H1 (cell line): ENCODE results near the gene TMPRSS4. TPM values are rescaled to one million over a fixed set of nuclear protein-coding genes. Genes with fewer than 3 reads are reported as not detected.

Experiments
- CTCF ChIA-PET: fragments of 300-600 bp; sonication (Branson Sonifier 250); formaldehyde crosslinking; loops from one replicate; lab custom pipeline; 2021; ENCODE audit not compliant: partially characterized antibody; lab: Charles Lee
- POLR2A ChIA-PET: fragments of 300-600 bp; sonication (Branson Sonifier 250); formaldehyde crosslinking; loops from one replicate; lab custom pipeline; 2021; ENCODE audit warnings: inconsistent platforms; ENCODE audit not compliant: partially characterized antibody; lab: Charles Lee
- DNase-seq, 2 experiments: peaks; one replicate each; pipeline versions ENCODE4 v3.0.0 to v3.0.0-alpha.2; 2010 to 2022; ENCODE audit warnings: low spot score in 2 of 2, low read depth in 1 of 2, mixed read lengths in 1 of 2
- FAIRE-seq: peaks from 2 replicates; lab custom pipeline; 2011; peaks lifted over from hg19 to GRCh38; lab: Jason Lieb, UNC
- H2AFZ ChIP-seq: 2 replicates; pipeline ENCODE4 v1.8.1; 2012; ENCODE audit warnings: low read length, inconsistent platforms
- H2AK5ac ChIP-seq: 2 replicates; pipeline ENCODE4 v1.6.1; 2013; ENCODE audit warnings: low read depth, low read length
- H2BK120ac ChIP-seq: replicated peaks from 2 replicates; pipeline ENCODE3; 2013; ENCODE audit warnings: low read depth, low read length, inconsistent platforms
- H2BK12ac ChIP-seq: 2 replicates; pipeline ENCODE4 v1.6.1; 2013; ENCODE audit warnings: low read depth, low read length
- H2BK15ac ChIP-seq: 2 replicates; pipeline ENCODE4 v1.6.1; 2013; ENCODE audit warnings: low read length
- H2BK20ac ChIP-seq: 2 replicates; pipeline ENCODE4 v1.6.1; 2013; ENCODE audit warnings: low read length
- H2BK5ac ChIP-seq: 2 replicates; pipeline ENCODE4 v1.6.1; 2013; ENCODE audit warnings: low read depth, low read length
- H3K14ac ChIP-seq: 2 replicates; pipeline ENCODE4 v1.6.1; 2013; ENCODE audit warnings: inconsistent platforms; ENCODE audit not compliant: insufficient read length
- H3K18ac ChIP-seq: 2 replicates; pipeline ENCODE4 v1.6.1; 2013; ENCODE audit warnings: low read length; ENCODE audit errors: extremely low read depth
- H3K23ac ChIP-seq: 2 replicates; pipeline ENCODE4 v1.6.1; 2013; ENCODE audit warnings: inconsistent platforms; ENCODE audit not compliant: insufficient read length
- H3K23me2 ChIP-seq: 2 replicates; pipeline ENCODE4 v1.6.1; 2013; ENCODE audit warnings: low read depth, low read length
- H3K27ac ChIP-seq: 2 replicates; pipeline ENCODE4 v1.6.1; 2011; ENCODE audit warnings: low read depth, low read length, inconsistent platforms
- H3K27me3 ChIP-seq, 4 experiments: replicated peaks in 1 of 4; 1 replicate in 1 of 4; 2 replicates in 3 of 4; pipeline versions ENCODE4 v1.6.1 to v1.8.1; 2011 to 2013; ENCODE audit warnings: low read length in 3 of 4, mild to moderate bottlenecking in 3 of 4, inconsistent platforms in 2 of 4, mixed read lengths in 2 of 4, moderate library complexity in 1 of 4; ENCODE audit not compliant: control insufficient read depth in 3 of 4, insufficient read depth in 3 of 4; ENCODE audit errors: extremely low read depth in 1 of 4
- H3K36me3 ChIP-seq, 4 experiments: 2 replicates each; pipeline versions ENCODE4 v1.6.1 to v1.8.1; 2011 to 2013; ENCODE audit warnings: mild to moderate bottlenecking in 4 of 4, low read length in 3 of 4, moderate library complexity in 2 of 4, control low read depth in 1 of 4, inconsistent platforms in 1 of 4; ENCODE audit not compliant: insufficient read depth in 4 of 4, control insufficient read depth in 2 of 4
- H3K4ac ChIP-seq: replicated peaks from 2 replicates; pipeline ENCODE3; 2013; ENCODE audit warnings: low read length, low read depth, mixed read lengths, inconsistent platforms; ENCODE audit not compliant: insufficient read length
- H3K4me1 ChIP-seq, 4 experiments: replicated peaks in 1 of 4; 1 replicate in 1 of 4; 2 replicates in 3 of 4; pipeline versions ENCODE4 v1.6.1 to v1.8.1; 2011 to 2013; ENCODE audit warnings: low read length in 3 of 4, inconsistent platforms in 2 of 4, mixed read lengths in 1 of 4; ENCODE audit not compliant: insufficient read depth in 4 of 4, control insufficient read depth in 3 of 4
- H3K4me2 ChIP-seq, 2 experiments: 2 replicates each; pipeline versions ENCODE4 v1.6.1 to v1.8.1; 2011 to 2013; ENCODE audit warnings: low read depth in 2 of 2, low read length in 2 of 2, control low read depth in 1 of 2, inconsistent platforms in 1 of 2, mild to moderate bottlenecking in 1 of 2; ENCODE audit not compliant: insufficient read depth in 1 of 2
- H3K4me3 ChIP-seq, 4 experiments: fragments of 200-600, 300-600 bp in 1 of 4; sonication (generic), shearing (Covaris generic), sonication (Bioruptor Twin) in 1 of 4; 2 replicates each; pipeline versions ENCODE4 v1.5.1 to v1.8.1; 2011 to 2016; ENCODE audit warnings: low read length in 4 of 4, low read depth in 3 of 4, control low read depth in 2 of 4, inconsistent platforms in 2 of 4, mild to moderate bottlenecking in 2 of 4, mixed read lengths in 1 of 4, moderate library complexity in 1 of 4; ENCODE audit not compliant: insufficient read depth in 2 of 4; ENCODE audit errors: extremely low read depth in 1 of 4
- H3K56ac ChIP-seq: replicated peaks from 2 replicates; pipeline ENCODE3; 2013; ENCODE audit warnings: low read depth, mild to moderate bottlenecking, mixed read lengths, low read length, inconsistent platforms; ENCODE audit not compliant: insufficient read length
- H3K79me1 ChIP-seq: 2 replicates; pipeline ENCODE4 v1.6.1; 2013; ENCODE audit warnings: low read depth, low read length, control low read depth
- H3K79me2 ChIP-seq, 2 experiments: 2 replicates each; pipeline versions ENCODE4 v1.6.1 to v1.8.1; 2012 to 2013; ENCODE audit warnings: low read length in 2 of 2, mild to moderate bottlenecking in 2 of 2, inconsistent platforms in 1 of 2; ENCODE audit not compliant: insufficient read depth in 2 of 2, control insufficient read depth in 1 of 2
- H3K9ac ChIP-seq, 4 experiments: replicated peaks in 1 of 4; 1 replicate in 1 of 4; 2 replicates in 3 of 4; pipeline versions ENCODE4 v1.6.1 to v1.8.1; 2011 to 2013; ENCODE audit warnings: low read depth in 3 of 4, low read length in 3 of 4, control low read depth in 2 of 4, mild to moderate bottlenecking in 2 of 4, moderate library complexity in 2 of 4, inconsistent platforms in 1 of 4; ENCODE audit errors: extremely low read depth in 1 of 4
- H3K9me3 ChIP-seq, 2 experiments: 2 replicates each; pipeline versions ENCODE4 v1.6.1 to v1.8.1; 2012 to 2013; ENCODE audit warnings: mild to moderate bottlenecking in 2 of 2, moderate library complexity in 2 of 2, control low read depth in 1 of 2, inconsistent platforms in 1 of 2, low read depth in 1 of 2, low read length in 1 of 2, mixed read lengths in 1 of 2; ENCODE audit not compliant: insufficient read depth in 2 of 2
- H4K20me1 ChIP-seq, 2 experiments: replicated peaks in 1 of 2; 2 replicates each; pipeline versions ENCODE3 to v1.8.1; 2011 to 2013; ENCODE audit warnings: inconsistent platforms in 2 of 2, low read length in 2 of 2, mild to moderate bottlenecking in 1 of 2; ENCODE audit not compliant: insufficient read depth in 2 of 2, control insufficient read depth in 1 of 2
- H4K5ac ChIP-seq: 2 replicates; pipeline ENCODE4 v1.6.1; 2013; ENCODE audit warnings: low read length, low read depth, mixed read lengths, inconsistent platforms; ENCODE audit not compliant: insufficient read length
- H4K8ac ChIP-seq: 2 replicates; pipeline ENCODE4 v1.8.0; 2013; ENCODE audit warnings: mild to moderate bottlenecking, moderate library complexity, low read length, inconsistent platforms; ENCODE audit not compliant: insufficient read depth; ENCODE audit errors: extremely low read depth
- H4K91ac ChIP-seq: replicated peaks from 2 replicates; pipeline ENCODE3; 2013; ENCODE audit warnings: low read length, mixed read lengths, inconsistent platforms; ENCODE audit not compliant: insufficient read length
- CREB1 ChIP-seq: IDR thresholded peaks from 2 replicates; pipeline ENCODE4 v1.6.1; 2012; ENCODE audit warnings: inconsistent platforms
- FOSL1 ChIP-seq: IDR thresholded peaks from 2 replicates; pipeline ENCODE4 v1.6.1; 2011; ENCODE audit warnings: mild to moderate bottlenecking, low read depth, low read length, moderate library complexity; ENCODE audit not compliant: insufficient read depth
- POLR2A ChIP-seq, 2 experiments: IDR thresholded peaks; 1 replicate in 1 of 2; 2 replicates in 1 of 2; pipeline ENCODE4 v1.6.1; 2011; ENCODE audit warnings: low read depth in 2 of 2, low read length in 2 of 2, mild to moderate bottlenecking in 2 of 2; ENCODE audit errors: control extremely low read depth in 1 of 2
- POU5F1 ChIP-seq: IDR thresholded peaks from 2 replicates; pipeline ENCODE4 v1.6.1; 2011; ENCODE audit warnings: low read depth, mild to moderate bottlenecking, low read length, moderate library complexity
- SIX5 ChIP-seq: IDR thresholded peaks from 2 replicates; pipeline ENCODE4 v1.6.1; 2011; ENCODE audit warnings: mild to moderate bottlenecking, low read depth, low read length
- TCF12 ChIP-seq: IDR thresholded peaks from 2 replicates; pipeline ENCODE4 v1.6.1; 2011; ENCODE audit warnings: low read depth, mild to moderate bottlenecking, low read length
- TEAD4 ChIP-seq: IDR thresholded peaks from 2 replicates; pipeline ENCODE4 v1.6.1; 2012; ENCODE audit warnings: low read depth, low read length, inconsistent platforms, mixed read lengths
- YY1 ChIP-seq: IDR thresholded peaks from 2 replicates; pipeline ENCODE4 v1.6.1; 2011; ENCODE audit warnings: low read depth, mild to moderate bottlenecking, low read length
- ZNF274 ChIP-seq: IDR thresholded peaks from 2 replicates; pipeline ENCODE4 v1.7.0; 2012; ENCODE audit warnings: low read length, borderline replicate concordance; ENCODE audit errors: extremely low read depth
- WGBS, 2 experiments: shearing (Covaris generic) in 1 of 2; methylation state at CpG; one replicate each; pipeline versions ENCODE4 v1.1.6 to v1.1.7; 2013 to 2015; ENCODE audit warnings: low lambda C conversion rate in 2 of 2, mixed read lengths in 2 of 2, inconsistent platforms in 1 of 2, low coverage in 1 of 2, missing lambda C conversion rate in 1 of 2; ENCODE audit not compliant: insufficient replicate concordance in 2 of 2, insufficient coverage in 1 of 2, insufficient read length in 1 of 2; ENCODE audit errors: extremely low coverage in 1 of 2, missing lambda C conversion rate in 1 of 2; 5-methylcytosine and 5-hydroxymethylcytosine counted together
- polyA plus RNA-seq, 7 experiments: library from polyadenylated mRNA; depleted of rRNA in 3 of 7; stranded (reverse) in 5 of 7; unstranded in 2 of 7; fragments of >200 nt in 5 of 7; fragments of 200-250 nt in 2 of 7; gene quantifications; 1 replicate in 5 of 7; 2 replicates in 1 of 7; 4 replicates in 1 of 7; pipeline versions ENCODE4 v1.2.1 to v1.2.3, GENCODE V29; 2011 to 2013; ENCODE audit warnings: missing spikeins in 2 of 7, mixed read lengths in 2 of 7
- total RNA-seq: library from RNA; stranded (reverse); fragmentation: NEBNext Ultra II Directional; extraction: Animal tissue kit (Norgen Biotek cat#: 25700); gene quantifications from 2 replicates; pipeline ENCODE4 v1.2.1, GENCODE V29; 2021
- TF ChIP-seq, protein P1 (sequence below): IDR thresholded peaks from 2 replicates; pipeline ENCODE4 v1.6.1; 2012; ENCODE audit warnings: low read length, inconsistent platforms
- TF ChIP-seq, protein P2 (sequence below): IDR thresholded peaks from 2 replicates; pipeline ENCODE4 v1.6.1; 2011; ENCODE audit warnings: low read length, improper control_type of control experiment

Gene TMPRSS4
- total and polyA plus RNA-seq, 2 of the 8 experiments (the other 6 are each of a cell fraction or from before 2014, with no cell fraction given): 0.11 to 0.58 TPM

GRCh38 chr11:118148240-118148639, 71.4 kb downstream of the TMPRSS4 start:
- no peak overlapping the region for H3K9ac ChIP-seq
- no peak overlapping the region; the same call in 1 of the 2 replicates for H3K18ac ChIP-seq
- no peak overlapping the region for H2BK20ac ChIP-seq
- DNase-seq: no peak
- H3K14ac ChIP-seq: no peak overlapping the region
- no peak overlapping the region for H4K8ac ChIP-seq
- ChIA-PET CTCF (interaction anchor here (1.3 to 12.7 kb wide), 4 partner anchors 9 to 330 kb away, joined by 3 to 245 read pairs (median 8); no protein-coding TSS in a partner anchor), POLR2A (interaction anchor here (1.1 to 1.2 kb wide), 2 partner anchors 9 to 22 kb away, joined by 3 to 7 read pairs; no protein-coding TSS in a partner anchor)
- no peak overlapping the region for H3K4me3 ChIP-seq
- H2BK12ac ChIP-seq: no peak overlapping the region
- no peak overlapping the region for H3K23ac ChIP-seq
- H3K36me3 ChIP-seq: no peaks in the 10 kb centered on the region
- H3K4me2 ChIP-seq: no peak overlapping the region
- no peak overlapping the region for H3K27ac ChIP-seq
- H3K56ac ChIP-seq: no peak overlapping the region
- H3K23me2 ChIP-seq: peaks cover 12% of the 10 kb centered on the region
- WGBS, 2 experiments: 76% methylated on average over 8 of the region's 8 CpGs; no CpG with 5 or more reads in 1 of the 2 experiments
- no peak overlapping the region for H2BK120ac ChIP-seq
- no peak overlapping the region for H2AFZ ChIP-seq
- no peak overlapping the region for H4K91ac ChIP-seq
- H3K27me3 ChIP-seq: peaks cover 10 to 56% (median 40%) of the 10 kb centered on the region in 4 experiments
- peak overlapping the region; percentile 81; the same call in 1 of the 2 replicates for H2BK15ac ChIP-seq
- no peak overlapping the region for H4K5ac ChIP-seq
- no peak for FAIRE-seq
- H3K79me2 ChIP-seq: no peaks in the 10 kb centered on the region
- H3K9me3 ChIP-seq: no peaks in the 10 kb centered on the region
- H3K4me1 ChIP-seq: peaks cover 0 to 31% (median 15%) of the 10 kb centered on the region in 4 experiments; a peak in 6 of 7 replicates
- H4K20me1 ChIP-seq: peaks cover 0 to 3% of the 10 kb centered on the region in 2 experiments
- no peak overlapping the region for H3K4ac ChIP-seq
- H2BK5ac ChIP-seq: peak overlapping the region; percentile 13; the same call in 1 of the 2 replicates
- H2AK5ac ChIP-seq: no peak overlapping the region
- H3K79me1 ChIP-seq: no peaks in the 10 kb centered on the region
- TF ChIP-seq YY1 (no peak), TCF12 (no peak), TEAD4 (no peak), SIX5 (no peak), POU5F1 (no peak), POLR2A (IDR thresholded peaks at IDR 0.05; ENCODE audit: control extremely low read depth in 1 of 2, low read depth in 2 of 2, low read length in 2 of 2) (no peak), ZNF274 (no peak), FOSL1 (no peak), CREB1 (no peak)
- TF ChIP-seq, protein P1, sequence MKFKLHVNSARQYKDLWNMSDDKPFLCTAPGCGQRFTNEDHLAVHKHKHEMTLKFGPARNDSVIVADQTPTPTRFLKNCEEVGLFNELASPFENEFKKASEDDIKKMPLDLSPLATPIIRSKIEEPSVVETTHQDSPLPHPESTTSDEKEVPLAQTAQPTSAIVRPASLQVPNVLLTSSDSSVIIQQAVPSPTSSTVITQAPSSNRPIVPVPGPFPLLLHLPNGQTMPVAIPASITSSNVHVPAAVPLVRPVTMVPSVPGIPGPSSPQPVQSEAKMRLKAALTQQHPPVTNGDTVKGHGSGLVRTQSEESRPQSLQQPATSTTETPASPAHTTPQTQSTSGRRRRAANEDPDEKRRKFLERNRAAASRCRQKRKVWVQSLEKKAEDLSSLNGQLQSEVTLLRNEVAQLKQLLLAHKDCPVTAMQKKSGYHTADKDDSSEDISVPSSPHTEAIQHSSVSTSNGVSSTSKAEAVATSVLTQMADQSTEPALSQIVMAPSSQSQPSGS: no peak
- TF ChIP-seq, protein P2, sequence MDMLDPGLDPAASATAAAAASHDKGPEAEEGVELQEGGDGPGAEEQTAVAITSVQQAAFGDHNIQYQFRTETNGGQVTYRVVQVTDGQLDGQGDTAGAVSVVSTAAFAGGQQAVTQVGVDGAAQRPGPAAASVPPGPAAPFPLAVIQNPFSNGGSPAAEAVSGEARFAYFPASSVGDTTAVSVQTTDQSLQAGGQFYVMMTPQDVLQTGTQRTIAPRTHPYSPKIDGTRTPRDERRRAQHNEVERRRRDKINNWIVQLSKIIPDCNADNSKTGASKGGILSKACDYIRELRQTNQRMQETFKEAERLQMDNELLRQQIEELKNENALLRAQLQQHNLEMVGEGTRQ: no peak
